NCI-H187 treated with DMSO at 0.1 percent for 48 hours (cell line): ENCODE measurements around the gene RAB30.

ENCODE experiments used
- DNase-seq: peaks from one replicate; lab custom pipeline; 2025; lab: John Stamatoyannopoulos, UW

The RAB30 gene

GRCh38 chr11:83039566-83039965 lies 32.1 kb downstream of the RAB30 start:
- DNase-seq, result no peak

GRCh38 chr11:83037877-83038276 lies 33.8 kb downstream of the RAB30 start:
- DNase-seq, result no peak

- no peak for DNase-seq
Observed at GRCh38 chr11:83036701-83037100, 35.0 kb downstream of the RAB30 start.

GRCh38 chr11:83035070-83035854 lies 36.4 kb downstream of the RAB30 start:
- no peak for DNase-seq

GRCh38 chr11:83034673-83035014 lies 37.1 kb downstream of the RAB30 start:
- DNase-seq, result no peak

- DNase-seq, result no peak
Observed at GRCh38 chr11:83033972-83034672, 37.6 kb downstream of the RAB30 start.

GRCh38 chr11:83033371-83033770 lies 38.3 kb downstream of the RAB30 start:
- DNase-seq, result no peak

- no peak for DNase-seq
Observed at GRCh38 chr11:83031127-83031526, 40.6 kb downstream of the RAB30 start.

- DNase-seq, result no peak
Observed at GRCh38 chr11:83027794-83028193, 43.9 kb downstream of the RAB30 start.

- no peak for DNase-seq
Observed at GRCh38 chr11:83027289-83027688, 44.4 kb downstream of the RAB30 start.

GRCh38 chr11:83026229-83026628 lies 45.5 kb downstream of the RAB30 start:
- no peak for DNase-seq

- no peak for DNase-seq
Observed at GRCh38 chr11:83025267-83025704, 46.4 kb downstream of the RAB30 start.

- DNase-seq, result no peak
Observed at GRCh38 chr11:83024270-83024854, 47.3 kb downstream of the RAB30 start.

- no peak for DNase-seq
Observed at GRCh38 chr11:83023410-83023809, 48.3 kb downstream of the RAB30 start.

GRCh38 chr11:83021780-83022125 lies 49.9 kb downstream of the RAB30 start:
- DNase-seq, result no peak

- DNase-seq, result no peak
Observed at GRCh38 chr11:83020942-83021779, 50.5 kb downstream of the RAB30 start.

- DNase-seq, result no peak
Observed at GRCh38 chr11:83019888-83020579, 51.7 kb downstream of the RAB30 start.

- DNase-seq, result no peak
Observed at GRCh38 chr11:83014951-83015350, 56.7 kb downstream of the RAB30 start.

- DNase-seq, result no peak
Observed at GRCh38 chr11:83012168-83013067, 59.3 kb downstream of the RAB30 start.

GRCh38 chr11:83011333-83012167 lies 60.1 kb downstream of the RAB30 start:
- no peak for DNase-seq
